Mesothelial cell of epicardium (in vitro differentiated cells): ENCODE measurements around the gene TMEM38B. TPM values are rescaled to one million over a fixed set of nuclear protein-coding genes. Genes with fewer than 3 reads are reported as not detected.

ENCODE experiments used
- DNase-seq, 2 experiments: peaks; one replicate each; pipeline ENCODE4 v3.0.0; 2021; ENCODE audit warnings: low spot score in 2 of 2; ENCODE audit not compliant: unreplicated experiment in 2 of 2
- H3K27ac Mint-ChIP-seq: 2 replicates; pipeline ENCODE4 v1.8.0; 2021; ENCODE audit warnings: mixed read lengths
- H3K27me3 Mint-ChIP-seq: 2 replicates; pipeline ENCODE4 v1.8.0; 2021; ENCODE audit warnings: low read depth, mixed read lengths
- H3K36me3 Mint-ChIP-seq: 2 replicates; pipeline ENCODE4 v1.8.0; 2021; ENCODE audit warnings: mixed read lengths
- H3K4me1 Mint-ChIP-seq: 2 replicates; pipeline ENCODE4 v1.8.0; 2021; ENCODE audit warnings: mixed read lengths
- H3K4me3 Mint-ChIP-seq: 2 replicates; pipeline ENCODE4 v1.8.0; 2021; ENCODE audit warnings: mild to moderate bottlenecking, moderate library complexity, mixed read lengths
- H3K9me3 Mint-ChIP-seq: 2 replicates; pipeline ENCODE4 v1.8.0; 2021; ENCODE audit warnings: mixed read lengths
- total RNA-seq: library from RNA; stranded (reverse); gene quantifications from 3 replicates; pipeline ENCODE4 v1.2.1, GENCODE V29; 2021
- TF ChIP-seq, protein P1 (sequence below): fragments of 200-600 bp; sonication (generic); IDR thresholded peaks from one replicate; pipeline ENCODE4 v1.5.0; 2021; ENCODE audit warnings: antibody characterized with exemption; ENCODE audit not compliant: unreplicated experiment

Gene TMEM38B
- total RNA-seq, 1 donor from 2014 or later = 14.1 TPM

DNA sequence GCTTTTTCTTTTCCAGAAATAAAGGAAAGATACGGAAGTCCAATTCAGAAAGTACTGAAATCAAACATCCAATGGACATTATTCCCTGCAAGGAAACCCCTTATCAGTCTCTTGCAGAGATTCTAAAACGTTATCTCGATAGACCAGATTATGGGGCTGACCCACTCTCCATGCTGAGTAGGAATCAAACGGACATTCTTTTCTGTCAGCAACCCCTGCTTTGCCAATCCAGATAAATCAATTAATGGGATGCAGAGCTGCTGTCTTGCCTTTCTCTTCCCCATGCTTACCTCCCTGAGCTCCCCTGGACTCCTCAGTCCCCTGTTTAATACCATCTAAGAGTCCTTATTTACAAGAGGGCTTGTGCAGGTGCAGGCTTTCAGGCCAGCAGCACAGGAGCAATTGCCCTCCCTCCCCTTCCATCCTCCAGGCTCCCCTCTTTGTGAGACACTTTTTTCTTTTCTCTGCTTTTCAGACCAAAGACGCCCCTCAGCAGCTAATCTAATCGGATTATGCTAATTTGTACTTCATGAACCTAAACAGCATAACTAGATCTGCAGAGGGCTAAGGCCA lies 17.9 kb upstream of the TMEM38B start:
- peaks cover 2% of the 10 kb centered on the region for H3K27me3 Mint-ChIP-seq
- no peaks in the 10 kb centered on the region for H3K36me3 Mint-ChIP-seq
- TF ChIP-seq, protein P1, sequence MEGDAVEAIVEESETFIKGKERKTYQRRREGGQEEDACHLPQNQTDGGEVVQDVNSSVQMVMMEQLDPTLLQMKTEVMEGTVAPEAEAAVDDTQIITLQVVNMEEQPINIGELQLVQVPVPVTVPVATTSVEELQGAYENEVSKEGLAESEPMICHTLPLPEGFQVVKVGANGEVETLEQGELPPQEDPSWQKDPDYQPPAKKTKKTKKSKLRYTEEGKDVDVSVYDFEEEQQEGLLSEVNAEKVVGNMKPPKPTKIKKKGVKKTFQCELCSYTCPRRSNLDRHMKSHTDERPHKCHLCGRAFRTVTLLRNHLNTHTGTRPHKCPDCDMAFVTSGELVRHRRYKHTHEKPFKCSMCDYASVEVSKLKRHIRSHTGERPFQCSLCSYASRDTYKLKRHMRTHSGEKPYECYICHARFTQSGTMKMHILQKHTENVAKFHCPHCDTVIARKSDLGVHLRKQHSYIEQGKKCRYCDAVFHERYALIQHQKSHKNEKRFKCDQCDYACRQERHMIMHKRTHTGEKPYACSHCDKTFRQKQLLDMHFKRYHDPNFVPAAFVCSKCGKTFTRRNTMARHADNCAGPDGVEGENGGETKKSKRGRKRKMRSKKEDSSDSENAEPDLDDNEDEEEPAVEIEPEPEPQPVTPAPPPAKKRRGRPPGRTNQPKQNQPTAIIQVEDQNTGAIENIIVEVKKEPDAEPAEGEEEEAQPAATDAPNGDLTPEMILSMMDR = no peak
- no peak for DNase-seq
- H3K9me3 Mint-ChIP-seq = peaks cover 4% of the 10 kb centered on the region
- no peak overlapping the region for H3K4me3 Mint-ChIP-seq
- H3K4me1 Mint-ChIP-seq = peaks cover 9% of the 10 kb centered on the region
- no peak overlapping the region for H3K27ac Mint-ChIP-seq

DNA sequence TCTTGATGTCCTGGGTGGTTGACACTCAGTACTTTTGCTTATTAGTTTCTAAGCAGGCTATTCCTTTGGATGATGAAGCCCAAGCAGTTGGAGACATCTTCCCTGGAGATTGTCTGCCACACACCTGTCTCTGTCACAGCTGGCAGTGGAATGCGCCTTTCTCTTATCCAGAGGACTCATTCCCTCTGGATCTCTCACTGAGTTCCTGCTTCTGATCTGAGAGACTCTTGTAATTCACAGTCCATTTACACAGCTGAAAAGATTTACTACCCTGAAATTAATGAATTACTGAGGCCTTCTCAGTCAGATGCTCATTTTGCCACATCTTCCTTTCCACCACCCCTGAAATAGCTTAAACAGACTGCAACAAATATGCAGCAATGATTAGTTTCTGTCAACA lies 16.2 kb upstream of the TMEM38B start:
- TF ChIP-seq, protein P1 = no peak
- peaks cover 4% of the 10 kb centered on the region for H3K4me1 Mint-ChIP-seq
- no peaks in the 10 kb centered on the region for H3K36me3 Mint-ChIP-seq
- H3K27ac Mint-ChIP-seq = no peak overlapping the region
- no peak for DNase-seq
- no peak overlapping the region for H3K4me3 Mint-ChIP-seq
- peaks cover 2% of the 10 kb centered on the region for H3K27me3 Mint-ChIP-seq
- peaks cover 3% of the 10 kb centered on the region for H3K9me3 Mint-ChIP-seq

DNA sequence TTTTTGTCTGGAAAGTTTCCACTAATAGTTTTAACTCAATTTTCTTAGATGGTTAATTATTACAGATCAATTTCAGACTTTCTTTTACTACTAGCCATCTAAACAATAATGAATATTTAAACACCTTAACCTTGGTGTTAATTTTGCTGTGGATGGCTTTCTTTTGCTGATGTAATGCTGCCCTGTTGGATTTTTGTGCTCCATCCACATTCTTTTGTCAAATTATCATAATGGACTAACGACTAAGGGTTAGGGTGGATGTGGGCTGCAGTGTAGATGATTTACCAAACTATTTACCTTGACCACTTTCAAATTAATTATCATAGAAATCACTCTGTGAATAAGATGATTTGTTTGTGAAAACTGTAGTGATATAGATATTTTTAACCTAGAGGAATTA lies 15.6 kb upstream of the TMEM38B start:
- peaks cover 2% of the 10 kb centered on the region for H3K27me3 Mint-ChIP-seq
- no peak overlapping the region for H3K27ac Mint-ChIP-seq
- no peaks in the 10 kb centered on the region for H3K36me3 Mint-ChIP-seq
- DNase-seq = no peak
- peaks cover 3% of the 10 kb centered on the region for H3K4me1 Mint-ChIP-seq
- TF ChIP-seq, protein P1 = no peak
- H3K9me3 Mint-ChIP-seq = no peaks in the 10 kb centered on the region
- H3K4me3 Mint-ChIP-seq = no peak overlapping the region

DNA sequence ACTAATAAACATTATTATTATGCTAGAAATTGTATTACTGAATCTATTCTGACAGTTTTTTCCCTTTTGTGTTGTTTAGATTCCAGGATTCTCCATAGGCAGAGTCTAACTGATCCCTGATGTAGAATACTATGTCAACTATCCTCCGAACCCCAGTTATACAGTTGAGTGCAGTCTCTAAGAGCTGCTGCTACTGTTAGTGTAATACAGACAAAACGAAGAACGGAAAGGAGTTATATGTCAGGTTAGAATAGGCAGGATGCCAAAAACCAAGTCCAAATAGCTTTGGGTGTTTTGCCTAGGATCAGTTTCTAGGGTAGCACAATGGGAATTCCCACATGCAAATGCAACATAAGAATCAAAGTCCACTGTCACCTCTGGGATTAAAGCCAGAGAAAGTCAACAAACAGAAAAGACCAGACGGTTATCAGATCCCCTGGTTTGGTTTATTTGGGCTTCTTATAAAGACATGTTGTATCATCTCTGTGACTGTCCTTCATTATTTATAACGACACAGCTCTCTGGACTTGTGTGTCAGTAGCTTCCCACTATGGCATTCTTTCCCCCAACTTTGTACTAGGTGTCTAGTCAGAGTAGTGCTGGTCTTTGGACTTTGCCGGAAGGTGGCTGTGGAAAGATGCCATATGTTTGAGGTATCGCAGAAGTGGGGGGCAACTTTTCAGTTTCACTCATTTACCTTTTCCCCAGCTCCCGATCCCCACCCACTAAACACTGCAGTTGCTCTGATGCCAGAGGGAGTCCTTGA lies 14.9 kb upstream of the TMEM38B start:
- no peak for DNase-seq
- Mint-ChIP-seq H3K4me3 (no peak overlapping the region), H3K27me3 (peaks cover 2% of the 10 kb centered on the region), H3K9me3 (no peaks in the 10 kb centered on the region), H3K27ac (no peak overlapping the region), H3K4me1 (peaks cover 3% of the 10 kb centered on the region), H3K36me3 (no peaks in the 10 kb centered on the region)
- TF ChIP-seq, protein P1 = no peak

DNA sequence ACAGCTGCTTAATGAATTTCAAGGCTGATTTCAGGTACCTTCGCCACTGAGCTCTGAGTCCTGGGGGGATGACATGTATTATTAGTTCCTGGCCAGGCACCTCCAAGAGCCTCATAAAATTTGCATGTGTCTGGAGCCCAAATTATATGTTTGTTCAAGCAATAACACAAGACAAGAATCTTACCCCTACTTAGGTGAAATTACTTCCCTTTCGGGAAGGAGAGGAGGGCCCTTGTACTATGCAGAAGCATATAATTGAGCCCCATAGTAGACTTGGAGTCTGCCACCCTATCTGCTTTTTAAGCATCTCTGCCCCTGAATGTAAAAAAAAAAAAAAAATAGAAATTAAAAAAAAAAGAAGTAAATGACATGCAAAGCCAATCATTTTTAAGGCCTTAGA lies 13.0 kb upstream of the TMEM38B start:
- Mint-ChIP-seq H3K4me1 (peaks cover 3% of the 10 kb centered on the region), H3K36me3 (no peaks in the 10 kb centered on the region), H3K27me3 (peaks cover 2% of the 10 kb centered on the region), H3K9me3 (no peaks in the 10 kb centered on the region), H3K27ac (no peak overlapping the region), H3K4me3 (no peak overlapping the region)
- TF ChIP-seq, protein P1 = no peak
- DNase-seq = no peak
